ENCODE data around the gene MUCL1. TPM values are rescaled to one million over a fixed set of nuclear protein-coding genes. Genes with fewer than 3 reads are reported as not detected.

Gene MUCL1
- total and polyA plus RNA-seq, 2 of the 8 experiments (the other 6 are each of a cell fraction or from before 2014, with no cell fraction given), result not detected

- no peaks in the 10 kb centered on the region for H3K27me3 ChIP-seq (replicated peaks in 1 of 4; ENCODE audit: control insufficient read depth in 3 of 4, extremely low read depth in 1 of 4, insufficient read depth in 3 of 4, low read length in 3 of 4)
- no peak overlapping the region for H2BK15ac ChIP-seq (ENCODE audit: low read length)
- peaks cover 5 to 16% of the 10 kb centered on the region in 2 experiments; a peak in 3 of 4 replicates for H3K9me3 ChIP-seq (ENCODE audit: insufficient read depth in 2 of 2, low read depth in 1 of 2, low read length in 1 of 2)
- DNase-seq (ENCODE audit: low read depth in 1 of 2, low spot score in 2 of 2), result no peak
- H3K23me2 ChIP-seq (ENCODE audit: low read depth, low read length), result no peaks in the 10 kb centered on the region
- H3K18ac ChIP-seq (ENCODE audit: extremely low read depth, low read length), result no peak overlapping the region
- FAIRE-seq, result peak; percentile 88
- CTCF ChIA-PET (ENCODE audit: partially characterized antibody), result interaction anchor here (0.6 to 0.7 kb wide), 2 partner anchors 13 to 792 kb away, joined by 4 to 5 read pairs; no protein-coding TSS in a partner anchor
- no peak overlapping the region for H4K91ac ChIP-seq (replicated peaks; ENCODE audit: insufficient read length, low read length)
- no peak overlapping the region for H2AK5ac ChIP-seq (ENCODE audit: low read depth, low read length)
- no peaks in the 10 kb centered on the region for H4K20me1 ChIP-seq (replicated peaks in 1 of 2; ENCODE audit: control insufficient read depth in 1 of 2, insufficient read depth in 2 of 2, low read length in 2 of 2)
- no peaks in the 10 kb centered on the region for H3K79me2 ChIP-seq (ENCODE audit: control insufficient read depth in 1 of 2, insufficient read depth in 2 of 2, low read length in 2 of 2)
- no peak overlapping the region for H3K14ac ChIP-seq (ENCODE audit: insufficient read length)
- no peak overlapping the region for H2BK120ac ChIP-seq (replicated peaks; ENCODE audit: low read depth, low read length)
- H2AFZ ChIP-seq (ENCODE audit: low read length), result no peak overlapping the region
- H2BK12ac ChIP-seq (ENCODE audit: low read depth, low read length), result no peak overlapping the region
- H3K4ac ChIP-seq (replicated peaks; ENCODE audit: insufficient read length, low read depth, low read length), result no peak overlapping the region
- H3K4me2 ChIP-seq (ENCODE audit: insufficient read depth in 1 of 2, low read depth in 2 of 2, low read length in 2 of 2), result no peak overlapping the region
- H3K36me3 ChIP-seq (ENCODE audit: control insufficient read depth in 2 of 4, insufficient read depth in 4 of 4, low read length in 3 of 4), result no peaks in the 10 kb centered on the region
- no peak overlapping the region for H3K9ac ChIP-seq (replicated peaks in 1 of 4; ENCODE audit: extremely low read depth in 1 of 4, low read depth in 3 of 4, low read length in 3 of 4)
- no peak overlapping the region for H3K4me3 ChIP-seq (ENCODE audit: extremely low read depth in 1 of 4, insufficient read depth in 2 of 4, low read depth in 3 of 4, low read length in 4 of 4)
- no peak overlapping the region for H3K27ac ChIP-seq (ENCODE audit: low read depth, low read length)
- H3K79me1 ChIP-seq (ENCODE audit: low read depth, low read length), result no peaks in the 10 kb centered on the region
- no peaks in the 10 kb centered on the region for H3K4me1 ChIP-seq (replicated peaks in 1 of 4; ENCODE audit: control insufficient read depth in 3 of 4, insufficient read depth in 4 of 4, low read length in 3 of 4)
- H2BK20ac ChIP-seq (ENCODE audit: low read length), result no peak overlapping the region
- POLR2A ChIA-PET (ENCODE audit: partially characterized antibody), result no interaction called here
- H3K23ac ChIP-seq (ENCODE audit: insufficient read length), result no peak overlapping the region
- 100% methylated on average over 2 of the region's 2 CpGs; no CpG with 5 or more reads in 1 of the 2 experiments for whole genome bisulfite sequencing, 2 experiments (ENCODE audit: extremely low coverage in 1 of 2, insufficient coverage in 1 of 2, insufficient read length in 1 of 2, insufficient replicate concordance in 2 of 2, low coverage in 1 of 2, low lambda C conversion rate in 2 of 2, missing lambda C conversion rate in 1 of 2)
- H4K8ac ChIP-seq (ENCODE audit: extremely low read depth, insufficient read depth, low read length), result no peak overlapping the region
- no peak overlapping the region for H4K5ac ChIP-seq (ENCODE audit: insufficient read length, low read depth, low read length)
- no peak overlapping the region for H3K56ac ChIP-seq (replicated peaks; ENCODE audit: insufficient read length, low read depth, low read length)
- no peak overlapping the region for H2BK5ac ChIP-seq (ENCODE audit: low read depth, low read length)
- TF ChIP-seq NANOG (IDR thresholded peaks at IDR 0.05; ENCODE audit: insufficient read depth, low read depth, low read length, poor library complexity, severe bottlenecking) (no peak), GABPA (IDR thresholded peaks at IDR 0.05; ENCODE audit: borderline replicate concordance, insufficient read depth, low read length) (no peak), SIN3A (conservative IDR thresholded peaks at IDR 0.05 in 1 of 2, IDR thresholded peaks at IDR 0.05 in 1 of 2; ENCODE audit: low read depth in 1 of 2, low read length in 2 of 2) (no peak), CTBP2 (IDR thresholded peaks at IDR 0.05; ENCODE audit: borderline replicate concordance, insufficient read depth, insufficient read length, low read length) (no peak), JUND (IDR thresholded peaks at IDR 0.05; ENCODE audit: low read length) (no peak), SP4 (IDR thresholded peaks at IDR 0.05; ENCODE audit: low read length) (no peak), FOSL1 (IDR thresholded peaks at IDR 0.05; ENCODE audit: insufficient read depth, low read depth, low read length) (no peak), EP300 (IDR thresholded peaks at IDR 0.05; ENCODE audit: borderline replicate concordance in 1 of 2, low read depth in 2 of 2, low read length in 2 of 2) (no peak), RBBP5 (IDR thresholded peaks at IDR 0.05; ENCODE audit: borderline replicate concordance, low read depth, low read length) (no peak), CHD1 (IDR thresholded peaks at IDR 0.05; ENCODE audit: low read depth, low read length) (no peak), CBX8 (IDR thresholded peaks at IDR 0.05; ENCODE audit: borderline replicate concordance, low read depth, low read length) (no peak), SIRT6 (IDR thresholded peaks at IDR 0.05; ENCODE audit: low read length) (no peak), USF2 (IDR thresholded peaks at IDR 0.05; ENCODE audit: low read length) (no peak)
Observed at GRCh38 chr12:54824402-54824801, 29.9 kb upstream of the MUCL1 start.
